Activated CD4-positive, CD25-positive, alpha-beta regulatory T cell treated with anti-CD3 and anti-CD28 coated beads, Interleukin-2, amount 50 U/mL, for 16 hours (primary cell): Measurements from ENCODE around the gene COMT.

Experiments
- DNase-seq: peaks from one replicate; pipeline ENCODE4 v3.0.0-alpha.2; 2020; ENCODE audit warnings: low read depth, low spot score

Gene COMT

DNA sequence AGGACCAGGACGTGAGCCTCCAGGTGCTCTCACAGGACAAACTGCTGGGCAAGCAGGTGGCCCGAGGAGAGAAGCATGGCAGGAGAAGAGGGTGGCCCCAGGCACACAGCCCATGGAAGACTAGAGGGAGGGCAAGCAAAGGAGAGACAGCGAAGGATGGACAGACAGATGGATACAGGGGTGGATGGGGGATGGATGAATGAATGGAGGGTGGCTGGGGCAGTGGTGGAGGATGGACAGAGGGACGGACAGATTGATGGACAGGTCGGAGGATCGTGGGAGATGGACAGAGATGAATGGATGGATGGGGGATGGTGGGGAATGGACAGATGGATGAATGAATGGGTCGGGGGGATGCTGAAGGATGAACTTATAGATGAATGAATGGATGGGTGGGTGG, 52.4 kb downstream of the COMT start:
- no peak for DNase-seq

DNA sequence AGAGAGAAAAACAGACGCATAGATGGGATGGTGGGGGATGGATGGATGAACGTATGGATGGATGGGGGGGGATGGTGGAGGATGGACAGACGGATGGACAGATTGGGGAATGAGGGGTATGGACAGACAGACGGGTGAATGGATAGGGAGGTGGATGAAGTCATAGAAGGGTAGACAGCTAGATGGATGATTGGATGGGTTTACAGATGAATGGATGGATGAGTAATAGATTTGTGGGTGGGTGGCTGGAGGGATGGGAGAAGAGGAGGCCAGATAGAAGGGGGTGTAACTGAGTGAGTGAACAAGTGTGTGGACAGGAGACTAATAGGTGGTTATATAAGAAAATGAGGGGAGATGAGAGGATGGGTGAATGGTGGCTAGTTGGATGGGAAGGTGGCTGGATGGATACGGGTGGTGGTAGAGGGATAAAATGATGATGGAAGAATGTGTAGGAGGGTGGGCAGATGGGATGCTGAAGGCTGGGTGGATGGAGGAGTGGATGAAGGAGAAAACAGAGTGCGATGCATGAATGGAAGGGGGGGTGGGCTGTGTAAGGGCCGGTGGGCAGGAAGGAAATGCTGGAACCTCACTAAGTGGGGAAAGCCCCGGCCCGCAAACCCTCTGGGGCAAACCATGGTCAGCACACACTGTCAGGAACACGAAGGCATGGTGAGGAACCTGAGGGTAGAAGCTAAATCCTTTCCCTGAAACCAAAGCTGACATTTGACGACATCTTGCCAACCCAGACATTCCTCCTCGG, 53.5 kb downstream of the COMT start:
- DNase-seq: no peak

- no peak for DNase-seq
These were observed 54.2 kb downstream of the COMT start for GRCh38 chr22:19995611-19996339.

GRCh38 chr22:19996694-19997384, 55.3 kb downstream of the COMT start:
- no peak for DNase-seq

DNA sequence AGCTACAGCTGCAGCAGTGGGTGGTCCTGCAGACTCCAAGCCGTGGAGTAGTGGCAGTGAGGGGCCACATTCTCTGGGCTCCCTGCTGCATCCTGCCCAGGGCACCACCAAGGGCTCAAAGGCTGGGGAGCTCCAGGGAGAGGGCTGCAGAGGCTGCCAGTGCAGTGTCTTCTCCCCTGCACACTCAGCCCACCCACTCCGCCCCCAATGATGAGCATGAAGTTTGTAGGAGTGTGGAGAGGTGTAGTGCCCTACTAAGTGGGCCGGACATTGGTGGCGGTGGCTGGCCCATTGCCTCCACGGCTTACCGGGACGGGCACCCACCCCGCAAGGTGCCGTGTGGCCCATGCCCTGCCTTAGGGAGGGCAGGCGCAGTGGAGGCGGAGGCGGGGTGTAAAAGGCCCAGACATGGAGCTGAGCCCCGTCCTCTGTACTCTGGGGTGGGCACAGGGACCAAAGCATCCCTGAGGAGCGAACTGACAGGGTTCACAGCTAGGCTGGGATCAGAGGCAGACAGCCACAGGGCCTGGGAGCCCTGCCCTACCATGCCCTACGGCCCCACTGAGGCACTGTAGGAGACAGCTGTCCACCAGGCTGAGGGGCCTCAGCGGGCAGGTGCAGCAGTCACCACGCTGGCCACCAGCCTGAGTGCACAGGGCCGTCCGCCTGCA, 56.1 kb downstream of the COMT start:
- no peak for DNase-seq

GRCh38 chr22:19998232-19998951, 56.8 kb downstream of the COMT start:
- DNase-seq: no peak

DNA sequence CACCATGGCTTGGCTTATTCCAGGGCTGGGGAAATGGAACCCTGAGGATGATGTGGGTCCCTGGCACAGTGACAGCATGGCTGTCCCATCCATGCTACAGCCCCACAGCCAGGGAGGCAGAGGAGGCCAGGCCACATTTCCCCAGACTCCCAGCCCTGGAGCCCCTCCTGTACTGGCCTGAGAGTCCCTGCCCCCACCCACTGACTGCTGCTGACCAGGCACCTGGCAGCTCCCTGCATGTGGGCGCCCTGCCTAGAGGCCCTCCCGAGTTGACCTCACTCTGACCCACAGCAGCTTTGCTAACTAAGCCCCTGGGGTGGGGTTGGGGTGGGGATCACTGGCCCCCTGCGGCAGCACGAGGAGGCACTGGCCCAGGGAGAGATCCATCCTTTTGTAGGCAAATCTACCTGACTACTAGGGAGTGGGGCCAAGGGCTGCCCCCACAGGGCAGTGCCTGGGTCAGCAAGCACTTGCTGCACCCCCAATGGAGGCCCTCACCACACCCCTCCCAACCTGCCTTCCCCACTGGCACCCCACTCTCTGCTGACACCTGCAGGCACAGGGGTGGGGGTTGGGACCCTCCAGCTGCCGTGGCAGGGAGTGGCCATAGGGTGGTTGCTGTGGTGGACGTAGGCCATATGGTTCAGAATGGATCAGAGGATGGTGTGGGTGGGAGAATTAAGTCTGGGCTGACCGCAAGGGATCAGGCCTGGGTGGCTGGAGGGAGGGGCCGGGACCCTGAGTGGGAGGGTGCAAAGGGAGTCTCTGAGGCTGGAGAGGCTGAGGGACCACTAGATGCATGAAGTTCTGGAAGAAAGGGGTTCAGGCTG, 57.6 kb downstream of the COMT start:
- no peak for DNase-seq

DNA sequence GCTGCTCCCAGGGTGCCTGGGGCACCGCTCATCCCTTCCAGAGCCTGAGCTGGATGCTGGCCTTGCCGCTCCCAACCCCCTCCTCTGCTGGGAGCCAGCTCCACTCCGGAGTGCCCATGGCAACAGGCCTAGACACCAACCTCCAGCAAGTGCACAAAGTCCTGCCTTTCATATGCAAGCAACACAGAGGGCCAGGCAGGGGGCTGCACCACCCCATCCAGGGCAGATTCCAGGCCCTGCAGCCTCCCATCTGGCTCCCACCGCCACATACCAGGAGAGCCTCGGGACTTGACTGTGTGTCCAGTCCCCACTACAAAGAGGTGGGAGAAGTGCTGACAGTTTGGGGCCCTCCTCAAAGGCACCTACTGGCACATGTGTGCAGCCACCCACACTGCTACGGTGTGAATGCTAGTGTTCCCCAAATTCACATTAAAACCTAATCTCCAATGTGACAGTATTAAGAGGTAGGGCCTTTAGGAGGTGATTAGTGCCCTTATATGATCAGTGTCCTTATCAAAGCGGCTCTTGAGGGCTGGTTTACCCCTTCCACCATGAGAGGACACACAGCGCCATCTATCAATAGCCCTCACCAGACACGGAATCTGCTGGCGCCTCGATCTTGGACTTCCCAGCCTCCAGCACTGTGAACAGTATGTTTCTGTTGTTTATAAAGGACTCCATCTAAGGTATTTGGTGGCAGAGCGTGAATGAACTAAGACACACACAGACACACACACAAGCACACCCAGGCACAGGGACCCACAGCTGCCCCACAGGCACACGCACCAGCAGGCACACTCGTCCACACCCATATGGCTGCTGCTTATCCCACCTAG, 58.9 kb downstream of the COMT start:
- DNase-seq: no peak

DNA sequence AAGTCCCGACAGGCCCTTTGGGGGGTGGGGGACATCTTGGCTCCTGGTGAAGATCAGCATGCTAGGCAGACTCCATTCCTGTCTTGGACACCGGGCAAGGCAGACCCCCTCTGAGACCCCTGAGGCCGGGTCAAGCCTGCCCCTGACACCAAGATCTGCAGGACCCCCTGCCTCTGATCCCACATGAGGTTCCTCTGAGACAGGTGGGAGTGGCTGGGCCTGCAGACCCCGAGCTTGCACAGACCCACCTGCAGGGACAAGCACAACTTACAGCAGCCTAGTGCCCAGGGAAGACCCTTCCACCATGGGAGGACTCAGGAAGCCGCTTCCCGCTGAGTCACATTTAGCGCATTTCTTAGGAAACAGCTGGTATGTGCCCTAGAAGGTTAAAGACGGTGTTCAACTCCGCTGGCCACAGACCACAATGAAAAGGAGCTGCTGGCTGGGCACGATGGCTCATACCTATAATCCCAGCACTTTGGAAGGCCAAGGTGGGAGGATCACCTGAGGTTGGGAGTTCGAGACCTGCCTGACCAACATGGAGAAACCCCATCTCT, 59.6 kb downstream of the COMT start:
- no peak for DNase-seq

DNA sequence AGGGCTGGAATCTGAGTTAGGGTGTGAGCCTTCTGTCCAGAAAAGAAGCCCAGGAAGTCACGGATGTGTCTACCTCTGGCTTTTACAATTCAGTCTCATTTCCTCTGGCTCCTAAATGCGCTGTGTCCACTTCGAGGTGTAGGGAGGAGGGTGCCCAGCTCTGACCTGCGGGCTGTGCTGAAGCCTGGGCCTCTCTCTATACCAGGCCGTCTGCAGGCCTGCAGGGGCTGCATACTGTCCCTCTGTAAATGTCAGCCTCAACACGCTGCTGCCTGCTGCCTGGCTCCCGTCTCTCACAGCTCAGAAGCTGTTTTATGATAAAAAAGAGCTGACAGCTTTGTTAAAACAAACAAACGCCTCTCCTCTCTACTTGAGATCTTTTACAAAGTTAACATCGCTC, 60.6 kb downstream of the COMT start:
- DNase-seq: no peak

DNA sequence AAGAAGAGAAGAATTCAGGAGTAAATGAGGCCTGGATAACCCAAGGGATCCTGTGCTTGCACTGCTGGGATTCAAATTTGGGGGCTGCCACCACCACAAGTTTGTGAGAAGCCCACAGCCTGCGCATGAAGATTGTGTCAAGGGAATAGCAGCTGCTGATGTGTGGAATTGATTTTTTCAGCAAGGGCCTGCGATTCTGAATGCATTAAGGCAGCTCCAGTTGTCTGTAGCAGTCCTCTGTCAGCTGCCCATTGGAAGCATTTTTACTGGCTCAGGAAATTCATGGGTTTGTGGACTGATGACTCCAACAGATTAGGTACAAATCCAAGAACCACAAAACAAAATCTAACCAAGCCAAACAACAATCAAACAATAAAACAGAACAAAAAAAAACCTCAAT, 61.1 kb downstream of the COMT start:
- DNase-seq: no peak

- DNase-seq: no peak
These were observed 61.7 kb downstream of the COMT start for GRCh38 chr22:20003304-20003703.

- DNase-seq: no peak
These were observed 62.9 kb downstream of the COMT start for GRCh38 chr22:20004464-20004863.

GRCh38 chr22:20008221-20008995, 66.8 kb downstream of the COMT start:
- DNase-seq: no peak

DNA sequence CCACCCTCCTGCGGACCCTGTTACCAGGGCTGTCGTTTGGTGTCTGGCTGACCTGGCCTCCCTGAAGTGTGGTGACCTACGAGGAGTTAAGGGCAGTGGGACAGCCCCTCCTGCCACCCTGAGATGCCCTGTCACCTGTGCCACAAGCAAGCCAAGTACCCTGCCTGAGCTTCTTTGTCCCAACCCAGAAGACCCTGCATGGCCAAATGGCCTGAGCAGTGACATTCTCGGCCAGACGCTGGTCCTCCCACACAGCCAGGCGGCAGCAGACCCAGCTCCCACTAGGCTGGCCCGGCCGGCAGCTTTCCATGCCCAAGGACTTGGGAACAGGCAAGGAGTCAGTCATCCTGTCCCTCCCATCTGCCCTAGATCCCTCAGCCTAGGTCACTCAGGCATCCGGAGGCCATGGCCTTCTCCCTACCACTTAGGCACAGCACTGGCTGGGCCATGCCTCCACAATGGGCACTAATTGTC, 67.5 kb downstream of the COMT start:
- DNase-seq: no peak

DNA sequence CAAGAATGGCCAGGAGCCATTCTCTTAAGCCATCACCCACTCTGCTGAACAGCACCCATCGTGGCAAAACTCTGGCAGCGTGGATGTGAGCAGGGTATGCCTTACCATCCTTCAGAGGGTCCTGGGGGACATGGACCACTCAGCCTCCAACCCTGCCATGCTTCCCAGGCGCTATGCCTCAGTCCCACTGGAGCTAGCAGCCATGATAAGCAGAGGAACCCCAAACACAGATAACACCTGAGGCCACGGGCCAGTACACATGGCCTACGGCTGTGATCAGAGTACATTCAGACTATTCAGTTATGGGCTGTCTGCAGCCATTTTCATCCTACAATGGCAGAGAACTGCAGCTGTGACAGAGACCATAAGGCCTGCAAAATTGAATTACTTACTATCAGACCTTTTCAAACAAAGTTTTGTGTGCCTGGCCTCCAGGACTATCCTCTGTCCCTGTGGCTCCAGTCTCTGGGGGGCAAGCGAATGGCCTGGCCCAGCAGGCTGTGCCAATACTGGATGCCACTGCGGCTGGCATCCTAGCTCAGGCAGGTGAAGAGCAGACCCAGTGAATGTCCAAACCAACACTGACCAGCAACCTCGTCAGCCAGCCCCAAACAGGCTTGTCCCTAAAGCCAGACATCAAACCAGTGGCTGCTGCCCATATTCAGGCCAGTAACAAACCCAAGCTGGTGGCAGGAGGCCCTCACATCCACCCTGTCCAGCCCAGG, 68.2 kb downstream of the COMT start:
- DNase-seq: no peak

- no peak for DNase-seq
These were observed 68.9 kb downstream of the COMT start for GRCh38 chr22:20010307-20011122.
